Activated CD8-positive, alpha-beta T cell treated with anti-CD3 and anti-CD28 coated beads, Interleukin-2, amount 10 ng/mL, durations not matched to agents 7 days and 5 days (primary cell): ENCODE data around the gene MRTFB. TPM values are rescaled to one million over a fixed set of nuclear protein-coding genes. Genes with fewer than 3 reads are reported as not detected.

Experiments used
- ATAC-seq: fragments of 150-1000 bp; cut with Tn5 transposase; one replicate; pipeline ENCODE4 v1.10.0; 2021; ENCODE audit warnings: moderate library complexity
- CTCF ChIA-PET: fragments of 350-600 bp; sonication (Branson Sonifier 250); formaldehyde crosslinking; loops from one replicate; lab custom pipeline; 2021; ENCODE audit warnings: antibody characterized with exemption; lab: Charles Lee
- POLR2A ChIA-PET: fragments of 350-600 bp; sonication (Branson Sonifier 250); formaldehyde crosslinking; loops from one replicate; lab custom pipeline; 2021; ENCODE audit warnings: antibody characterized with exemption; lab: Charles Lee
- DNase-seq: peaks from one replicate; pipeline ENCODE4 v3.0.0-alpha.2; 2020
- H3K27ac Mint-ChIP-seq: one replicate; pipeline ENCODE4 v1.8.0; 2021; ENCODE audit warnings: mild to moderate bottlenecking, mixed read lengths
- H3K27me3 Mint-ChIP-seq: one replicate; pipeline ENCODE4 v1.8.0; 2021; ENCODE audit warnings: low read depth, mixed read lengths
- H3K36me3 Mint-ChIP-seq: one replicate; pipeline ENCODE4 v1.8.0; 2021; ENCODE audit warnings: low read depth, mixed read lengths
- H3K4me1 Mint-ChIP-seq: one replicate; pipeline ENCODE4 v1.8.0; 2021; ENCODE audit warnings: low read depth, mixed read lengths
- H3K4me3 Mint-ChIP-seq: one replicate; pipeline ENCODE4 v1.8.0; 2021; ENCODE audit warnings: mild to moderate bottlenecking, mixed read lengths
- H3K9me3 Mint-ChIP-seq: one replicate; pipeline ENCODE4 v1.8.0; 2022; ENCODE audit warnings: mixed read lengths; ENCODE audit not compliant: insufficient read depth
- total RNA-seq, 2 experiments: library from RNA; stranded (reverse); gene quantifications; one replicate each; pipeline ENCODE4 v1.2.3, GENCODE V29; 2021

Gene MRTFB
- total RNA-seq, 2 experiments from 2014 or later, result 15.5 to 16.6 TPM

- H3K27me3 Mint-ChIP-seq, result no peaks in the 10 kb centered on the region
- no peak overlapping the region for H3K27ac Mint-ChIP-seq
- no peaks in the 10 kb centered on the region for H3K36me3 Mint-ChIP-seq
- no peak overlapping the region for H3K4me3 Mint-ChIP-seq
- ChIA-PET CTCF (interaction anchor here (0.8 kb wide), 1 partner anchor 279 kb away, joined by 4 read pairs; the partner anchor contains the start of gene ERCC4), POLR2A (no interaction called here)
- DNase-seq (no peak), ATAC-seq (no peak)
- peaks cover 25% of the 10 kb centered on the region for H3K4me1 Mint-ChIP-seq
- H3K9me3 Mint-ChIP-seq, result no peaks in the 10 kb centered on the region
These were observed 127.5 kb downstream of the MRTFB start for GRCh38 chr16:14198572-14198971.

DNA sequence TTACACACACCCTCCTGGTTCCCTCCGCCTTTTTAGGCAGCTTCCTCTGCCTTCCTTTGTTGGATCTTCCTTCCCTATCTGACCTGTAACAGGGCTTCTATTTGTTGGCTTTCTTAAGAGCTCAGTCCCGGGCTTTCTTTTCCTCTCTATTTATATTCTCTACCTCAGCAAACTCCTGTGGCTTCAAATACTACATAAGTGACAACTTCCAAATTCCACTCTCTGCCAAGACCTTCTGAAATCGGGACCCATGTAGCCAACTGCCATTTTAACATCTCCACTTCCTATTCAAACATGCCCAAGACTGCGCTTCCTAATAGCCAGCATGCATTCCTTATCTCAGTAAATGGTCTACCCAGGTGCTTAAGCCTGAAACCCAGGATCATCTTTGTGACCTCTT is 128.1 kb downstream of the MRTFB start:
- H3K4me1 Mint-ChIP-seq, result peaks cover 19% of the 10 kb centered on the region
- no peaks in the 10 kb centered on the region for H3K27me3 Mint-ChIP-seq
- ChIA-PET POLR2A (no interaction called here), CTCF (interaction anchor here (0.8 to 1.2 kb wide), 2 partner anchors 13 to 280 kb away, joined by 3 to 4 read pairs; partner anchors contain the start of gene ERCC4)
- H3K36me3 Mint-ChIP-seq, result no peaks in the 10 kb centered on the region
- DNase-seq, result no peak
- H3K4me3 Mint-ChIP-seq, result no peak overlapping the region
- ATAC-seq, result no peak
- no peak overlapping the region for H3K27ac Mint-ChIP-seq
- no peaks in the 10 kb centered on the region for H3K9me3 Mint-ChIP-seq

- peaks cover 19% of the 10 kb centered on the region for H3K4me1 Mint-ChIP-seq
- H3K27ac Mint-ChIP-seq, result no peak overlapping the region
- POLR2A ChIA-PET, result no interaction called here
These were observed 128.5 kb downstream of the MRTFB start for GRCh38 chr16:14199624-14200023.

GRCh38 chr16:14202095-14202494 is 131.0 kb downstream of the MRTFB start:
- Mint-ChIP-seq H3K4me1 (peaks cover 5% of the 10 kb centered on the region), H3K9me3 (no peaks in the 10 kb centered on the region), H3K4me3 (no peak overlapping the region), H3K27me3 (no peaks in the 10 kb centered on the region), H3K36me3 (no peaks in the 10 kb centered on the region), H3K27ac (no peak overlapping the region)
- ChIA-PET CTCF (interaction anchor here (1.3 kb wide), 1 partner anchor 21 kb away, joined by 4 read pairs; no protein-coding TSS in a partner anchor), POLR2A (no interaction called here)
- DNase-seq, result no peak
- no peak for ATAC-seq

More at GRCh38 chr16:14199624-14200023, 128.5 kb downstream of the MRTFB start:
- Mint-ChIP-seq H3K4me3 (no peak overlapping the region), H3K27me3 (no peaks in the 10 kb centered on the region), H3K36me3 (no peaks in the 10 kb centered on the region), H3K9me3 (no peaks in the 10 kb centered on the region)
- DNase-seq (no peak), ATAC-seq (no peak)
- CTCF ChIA-PET, result interaction anchor here (0.8 to 1.2 kb wide), 3 partner anchors 14 to 280 kb away, joined by 3 to 4 read pairs (median 3); partner anchors contain the start of gene ERCC4

DNA sequence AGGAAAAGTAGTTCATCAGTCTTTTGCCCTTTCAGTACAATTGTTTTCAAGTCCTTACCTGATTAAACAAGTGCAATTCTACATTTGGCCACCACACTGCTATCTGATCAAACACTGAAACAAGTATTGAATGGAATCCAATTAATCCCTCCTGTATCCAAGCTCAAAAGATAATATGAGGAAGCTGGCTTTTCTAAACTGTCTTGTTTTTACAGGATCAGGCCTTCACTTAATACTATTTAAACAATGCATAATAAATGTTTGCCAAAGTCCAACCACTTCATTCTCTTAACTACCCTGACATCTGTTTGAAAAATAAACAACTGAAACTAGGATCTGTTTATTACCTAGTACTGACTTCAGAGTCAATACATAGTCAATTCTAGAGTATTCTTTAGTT is 131.6 kb downstream of the MRTFB start:
- DNase-seq (no peak), ATAC-seq (no peak)
- CTCF ChIA-PET, result no interaction called here
- Mint-ChIP-seq H3K27me3 (no peaks in the 10 kb centered on the region), H3K27ac (no peak overlapping the region), H3K36me3 (no peaks in the 10 kb centered on the region), H3K9me3 (no peaks in the 10 kb centered on the region), H3K4me3 (no peak overlapping the region), H3K4me1 (peaks cover 2% of the 10 kb centered on the region)
- POLR2A ChIA-PET, result no interaction called here

DNA sequence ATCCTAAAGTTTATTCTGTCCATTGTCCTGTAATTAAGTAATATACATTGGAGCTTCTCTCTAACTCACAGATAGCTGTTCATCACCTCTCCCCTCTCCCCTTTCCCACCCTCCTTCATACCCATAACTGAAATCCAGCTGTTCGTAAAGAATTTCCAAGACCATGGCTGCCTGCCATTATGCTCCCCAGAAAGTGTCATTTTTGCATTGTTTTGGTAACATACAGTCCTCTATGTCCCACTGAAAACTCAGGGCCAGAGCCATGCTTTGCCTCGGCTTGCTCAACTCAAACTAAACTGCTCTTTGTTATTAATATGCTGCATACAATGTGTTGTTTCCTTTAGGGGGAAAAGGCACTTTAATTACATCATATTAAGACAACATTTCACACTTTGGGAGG is 132.0 kb downstream of the MRTFB start:
- H3K9me3 Mint-ChIP-seq, result no peaks in the 10 kb centered on the region
- no peak for DNase-seq
- no peaks in the 10 kb centered on the region for H3K27me3 Mint-ChIP-seq
- H3K4me3 Mint-ChIP-seq, result no peak overlapping the region
- H3K27ac Mint-ChIP-seq, result no peak overlapping the region
- peaks cover 2% of the 10 kb centered on the region for H3K4me1 Mint-ChIP-seq
- ChIA-PET POLR2A (no interaction called here), CTCF (no interaction called here)
- no peak for ATAC-seq
- no peaks in the 10 kb centered on the region for H3K36me3 Mint-ChIP-seq

GRCh38 chr16:14205666-14206065 is 134.5 kb downstream of the MRTFB start:
- Mint-ChIP-seq H3K27me3 (no peaks in the 10 kb centered on the region), H3K9me3 (no peaks in the 10 kb centered on the region), H3K4me1 (peaks cover 2% of the 10 kb centered on the region), H3K27ac (no peak overlapping the region), H3K4me3 (no peak overlapping the region), H3K36me3 (no peaks in the 10 kb centered on the region)
- ChIA-PET CTCF (no interaction called here), POLR2A (no interaction called here)
- no peak for DNase-seq
- ATAC-seq, result no peak

DNA sequence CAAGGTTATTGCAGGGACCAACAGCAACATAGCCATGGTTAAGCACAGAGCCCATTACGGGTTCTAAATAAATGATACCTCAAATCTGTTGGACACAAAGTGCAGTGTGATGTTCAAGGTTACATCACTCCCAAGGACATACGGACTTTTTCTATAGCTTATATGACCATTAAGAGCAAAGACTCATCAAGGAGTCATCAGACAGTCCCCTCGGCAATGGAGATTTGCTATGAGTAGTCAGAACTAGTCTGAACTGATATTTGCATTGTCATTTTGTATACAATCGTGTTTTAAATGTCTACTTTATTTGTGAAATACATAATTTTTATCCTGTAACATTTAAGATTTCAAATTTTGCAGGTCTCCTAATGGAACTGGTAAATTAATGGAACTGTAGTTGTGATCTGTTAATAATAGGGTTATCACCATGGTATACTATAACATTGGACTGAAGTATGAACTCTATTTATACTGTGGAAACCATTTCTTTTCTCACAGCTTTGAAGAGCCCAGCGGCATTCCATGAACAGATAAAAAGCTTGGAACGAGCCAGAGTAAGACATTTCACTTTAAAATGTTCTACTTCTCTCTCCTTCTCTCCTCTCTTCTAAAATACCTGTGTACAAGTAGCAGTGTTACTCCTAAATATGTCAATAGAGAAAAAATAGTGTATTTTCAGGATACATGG is 140.9 kb downstream of the MRTFB start:
- Mint-ChIP-seq H3K27me3 (no peaks in the 10 kb centered on the region), H3K4me1 (no peaks in the 10 kb centered on the region), H3K4me3 (no peak overlapping the region), H3K36me3 (peaks cover 2% of the 10 kb centered on the region), H3K27ac (no peak overlapping the region), H3K9me3 (no peaks in the 10 kb centered on the region)
- DNase-seq, result no peak
- ATAC-seq, result no peak
- ChIA-PET CTCF (no interaction called here), POLR2A (no interaction called here)

DNA sequence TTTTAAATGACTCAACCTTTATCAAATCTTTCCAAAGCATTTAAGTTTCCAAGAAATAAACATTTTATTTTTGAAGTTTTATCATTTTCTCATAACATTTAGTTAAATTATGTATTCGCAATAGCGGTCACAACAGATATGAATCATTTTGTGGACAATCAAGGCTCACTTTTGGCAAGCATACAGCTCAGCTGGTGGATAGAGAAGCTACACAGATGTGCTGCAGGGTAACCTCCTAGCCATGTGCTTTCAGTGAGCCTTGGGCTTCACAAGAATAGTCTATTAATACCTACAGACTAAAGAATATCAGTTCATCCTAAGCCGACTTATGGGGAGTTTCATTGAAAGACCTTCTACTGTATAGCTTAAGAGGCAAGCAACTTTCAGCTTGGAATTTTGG is 144.8 kb downstream of the MRTFB start:
- Mint-ChIP-seq H3K27ac (no peak overlapping the region), H3K4me1 (no peaks in the 10 kb centered on the region), H3K27me3 (no peaks in the 10 kb centered on the region), H3K36me3 (peaks cover 4% of the 10 kb centered on the region), H3K9me3 (no peaks in the 10 kb centered on the region), H3K4me3 (no peak overlapping the region)
- ChIA-PET POLR2A (no interaction called here), CTCF (interaction anchor here (0.7 kb wide), 1 partner anchor 69 kb away, joined by 3 read pairs; no protein-coding TSS in a partner anchor)
- ATAC-seq, result no peak
- no peak for DNase-seq

- Mint-ChIP-seq H3K36me3 (peaks cover 21% of the 10 kb centered on the region), H3K27ac (no peak overlapping the region), H3K27me3 (no peaks in the 10 kb centered on the region), H3K9me3 (no peaks in the 10 kb centered on the region), H3K4me1 (no peaks in the 10 kb centered on the region), H3K4me3 (no peak overlapping the region)
- no peak for DNase-seq
- no peak for ATAC-seq
- ChIA-PET CTCF (no interaction called here), POLR2A (no interaction called here)
These were observed 148.9 kb downstream of the MRTFB start for GRCh38 chr16:14219983-14220382.

- H3K27ac Mint-ChIP-seq, result no peak overlapping the region
- peaks cover 17% of the 10 kb centered on the region for H3K36me3 Mint-ChIP-seq
- no peaks in the 10 kb centered on the region for H3K9me3 Mint-ChIP-seq
- no peaks in the 10 kb centered on the region for H3K27me3 Mint-ChIP-seq
- DNase-seq (no peak), ATAC-seq (no peak)
- H3K4me1 Mint-ChIP-seq, result no peaks in the 10 kb centered on the region
- ChIA-PET CTCF (no interaction called here), POLR2A (interaction anchor here (0.7 kb wide), 1 partner anchor 139 kb away, joined by 3 read pairs; no protein-coding TSS in a partner anchor)
- no peak overlapping the region for H3K4me3 Mint-ChIP-seq
These were observed 152.5 kb downstream of the MRTFB start for GRCh38 chr16:14223632-14224031.

DNA sequence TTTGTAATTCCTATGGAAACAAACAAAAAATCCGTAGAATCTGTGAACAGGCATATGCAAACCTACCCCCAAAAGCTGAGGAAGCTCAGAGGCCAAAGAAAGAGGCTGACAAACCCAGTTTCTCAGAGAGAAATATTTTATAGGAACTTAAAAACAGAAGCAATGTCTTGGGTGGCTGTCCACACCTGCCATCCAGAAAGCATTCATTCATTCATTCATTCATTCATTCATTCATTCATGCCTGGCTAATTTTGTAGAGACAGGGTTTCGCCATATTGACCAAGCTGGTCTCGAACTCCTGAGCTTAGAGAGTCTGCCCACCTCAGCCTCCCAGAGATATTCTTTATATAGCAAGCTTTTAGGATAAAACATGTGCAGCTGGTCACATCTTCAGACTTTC is 154.3 kb downstream of the MRTFB start:
- Mint-ChIP-seq H3K27me3 (no peaks in the 10 kb centered on the region), H3K4me1 (no peaks in the 10 kb centered on the region), H3K27ac (no peak overlapping the region), H3K36me3 (peaks cover 17% of the 10 kb centered on the region), H3K9me3 (no peaks in the 10 kb centered on the region), H3K4me3 (no peak overlapping the region)
- POLR2A ChIA-PET, result no interaction called here
- DNase-seq, result no peak
- CTCF ChIA-PET, result no interaction called here
- ATAC-seq, result no peak
